Neural cell (in vitro differentiated cells): ENCODE results near the gene ERCC5.

Experiments used
- CTCF ChIP-seq: fragments of 450-650 bp; IDR thresholded peaks from 2 replicates; pipeline ENCODE4 v1.5.1; 2014; ENCODE audit warnings: antibody characterized with exemption, mild to moderate bottlenecking, moderate library complexity; ENCODE audit not compliant: poor library complexity, severe bottlenecking
- POLR2AphosphoS5 ChIP-seq: IDR thresholded peaks from 2 replicates; pipeline ENCODE4 v1.6.1; 2012
- RAD21 ChIP-seq: fragments of 450-650 bp; conservative IDR thresholded peaks from 2 replicates; pipeline ENCODE4 v1.6.1; 2014; ENCODE audit warnings: antibody characterized with exemption, mild to moderate bottlenecking, moderate library complexity

- TF ChIP-seq POLR2AphosphoS5: no peak
- no peak for TF ChIP-seq RAD21
- TF ChIP-seq CTCF: no peak
These were observed 51.7 kb downstream of the ERCC5 start for GRCh38 chr13:102897371-102898138.
